Activated CD4-positive, alpha-beta T cell treated with anti-CD3 and anti-CD28 coated beads for 1 hour (primary cell): ENCODE data around the gene OR5AL1.
"Not testable (repeated sequence)": the region's sequence is repeated elsewhere in the genome, so short reads cannot be mapped to it uniquely, and the experiment has no call there.

Source experiments
- DNase-seq: peaks from one replicate; pipeline ENCODE4 v3.0.0-alpha.2; 2020

The OR5AL1 gene

DNA sequence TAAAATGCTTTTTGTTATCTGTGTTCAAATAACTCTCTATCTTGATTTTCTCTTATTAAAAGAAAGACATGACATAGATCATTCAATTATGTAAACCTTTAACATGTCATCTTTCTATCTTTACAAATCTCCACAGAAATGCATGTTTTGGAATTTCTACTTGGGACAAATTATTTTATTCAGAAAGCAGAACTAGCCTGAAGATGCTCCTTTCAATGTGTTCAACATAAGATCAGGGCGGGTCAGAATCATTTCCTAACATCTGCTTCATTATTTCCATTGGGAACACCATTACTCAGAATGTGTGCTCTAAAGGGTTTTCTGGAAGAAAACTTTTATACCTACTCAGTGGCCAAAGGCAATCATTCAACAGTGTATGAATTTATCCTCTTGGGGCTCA lies at the start of gene OR5AL1:
Gene OR5AL1 (plus strand): TSS at position 301 of the 400 bp plus-strand sequence.
- no peak for DNase-seq

DNA sequence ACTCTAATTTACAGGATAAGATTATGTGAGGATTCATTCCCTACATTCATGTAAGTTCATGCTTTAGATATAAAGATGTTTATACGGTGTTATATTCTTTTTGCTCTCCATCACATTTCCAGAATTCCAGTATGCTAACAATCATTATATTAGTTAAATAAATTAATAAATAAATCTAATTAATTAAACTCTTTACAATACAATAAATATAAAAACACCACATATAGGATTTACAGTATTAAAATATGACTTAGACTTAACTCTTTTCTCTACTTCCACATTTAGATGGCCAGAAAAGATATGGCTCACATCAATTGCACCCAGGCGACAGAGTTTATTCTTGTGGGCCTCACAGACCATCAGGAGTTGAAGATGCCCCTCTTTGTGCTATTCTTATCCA lies 37.2 kb upstream of the OR5AL1 start, which contains the start of gene OR8U1:
Gene OR8U1 (plus strand): TSS at position 301 of the 400 bp plus-strand sequence. CDS start 0 bp downstream, at position 301.
- no peak for DNase-seq

GRCh38 chr11:56380120-56380519 lies 32.4 kb upstream of the OR5AL1 start:
- no peak for DNase-seq

- no peak for DNase-seq
Observed at GRCh38 chr11:56394381-56394780, 18.1 kb upstream of the OR5AL1 start.

- DNase-seq = no peak
Observed at GRCh38 chr11:56396047-56396446, 16.4 kb upstream of the OR5AL1 start.

- DNase-seq = not testable (repeated sequence)
Observed at GRCh38 chr11:56401858-56402461, 10.5 kb upstream of the OR5AL1 start.

DNA sequence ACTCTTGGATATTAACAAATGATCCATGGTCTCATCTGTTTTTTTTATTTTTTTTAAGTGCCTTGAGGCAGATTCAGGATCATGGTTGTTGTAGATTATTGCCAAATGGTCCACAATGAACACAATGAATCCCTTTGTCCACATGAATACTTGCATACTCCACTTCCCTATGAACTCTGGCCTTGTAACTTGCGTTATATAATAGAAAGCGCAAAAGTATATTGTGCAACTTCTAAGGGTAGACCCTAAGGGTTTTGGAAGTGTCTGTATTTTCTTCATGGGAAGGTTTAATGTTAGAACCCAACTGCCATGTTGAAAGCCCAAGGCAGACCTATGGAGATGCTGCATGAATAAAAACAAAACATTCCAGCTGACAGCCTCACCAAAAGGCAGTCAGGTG lies 8.1 kb upstream of the OR5AL1 start:
- DNase-seq = no peak

- no peak for DNase-seq
Observed at GRCh38 chr11:56410801-56411200, 1.7 kb upstream of the OR5AL1 start.

DNA sequence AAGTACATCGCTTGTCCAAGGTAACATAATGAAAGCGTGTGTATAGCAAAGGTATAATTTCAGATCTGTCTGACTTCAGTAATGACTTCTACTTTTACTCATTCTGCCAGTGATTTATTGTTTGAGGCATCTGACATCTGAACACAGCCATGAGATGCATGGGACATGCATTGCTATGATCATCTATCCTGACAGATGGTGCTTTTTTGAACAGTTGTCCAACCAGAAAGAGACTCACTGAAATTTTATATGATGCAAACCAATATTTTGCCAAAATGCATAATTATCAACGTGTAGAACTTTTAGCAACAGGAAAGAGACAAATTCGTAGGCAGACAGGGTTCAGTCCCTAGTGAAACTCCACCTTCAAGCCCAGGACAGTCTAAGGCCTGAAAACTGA lies 41.0 kb downstream of the OR5AL1 start:
- no peak for DNase-seq

DNA sequence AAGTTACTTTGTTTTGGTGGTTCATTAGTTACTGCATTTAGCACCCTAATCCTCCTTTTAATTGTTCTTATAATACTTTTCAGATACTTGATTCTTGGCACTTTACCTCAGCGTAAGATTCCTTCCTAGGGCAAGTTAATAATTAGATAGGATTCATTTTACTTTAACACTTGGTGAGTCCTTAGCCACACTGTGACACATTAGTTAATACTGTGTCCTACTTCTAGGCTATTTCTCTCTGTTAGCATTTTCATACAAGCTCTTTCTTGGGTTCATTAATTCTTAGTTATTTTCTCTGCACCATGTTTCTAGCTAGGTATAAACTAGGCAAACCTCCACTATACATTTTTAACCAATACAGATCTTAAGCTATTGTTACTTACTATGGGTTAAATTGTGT lies 44.6 kb downstream of the OR5AL1 start:
- no peak for DNase-seq
